Measurements from ENCODE around the gene ANGPT4. TPM values are rescaled to one million over a fixed set of nuclear protein-coding genes. Genes with fewer than 3 reads are reported as not detected.

The ANGPT4 gene
- total and polyA plus RNA-seq, 2 of the 8 experiments (the other 6 are each of a cell fraction or from before 2014, with no cell fraction given): 0.07 to 0.33 TPM

- no peak overlapping the region for H3K56ac ChIP-seq (replicated peaks; ENCODE audit: insufficient read length, low read depth, low read length)
- no peak overlapping the region for H3K14ac ChIP-seq (ENCODE audit: insufficient read length)
- H3K4me2 ChIP-seq (ENCODE audit: insufficient read depth in 1 of 2, low read depth in 2 of 2, low read length in 2 of 2): no peak overlapping the region
- no peak overlapping the region for H4K91ac ChIP-seq (replicated peaks; ENCODE audit: insufficient read length, low read length)
- H3K9me3 ChIP-seq (ENCODE audit: insufficient read depth in 2 of 2, low read depth in 1 of 2, low read length in 1 of 2): no peaks in the 10 kb centered on the region; a peak in 1 of 4 replicates
- no peaks in the 10 kb centered on the region for H3K23me2 ChIP-seq (ENCODE audit: low read depth, low read length)
- no peak for DNase-seq (ENCODE audit: low read depth in 1 of 2, low spot score in 2 of 2)
- H3K79me2 ChIP-seq (ENCODE audit: control insufficient read depth in 1 of 2, insufficient read depth in 2 of 2, low read length in 2 of 2): no peaks in the 10 kb centered on the region
- WGBS, 2 experiments (ENCODE audit: extremely low coverage in 1 of 2, insufficient coverage in 1 of 2, insufficient read length in 1 of 2, insufficient replicate concordance in 2 of 2, low coverage in 1 of 2, low lambda C conversion rate in 2 of 2, missing lambda C conversion rate in 1 of 2): 82% methylated on average over 4 of the region's 4 CpGs; no CpG with 5 or more reads in 1 of the 2 experiments
- no peak overlapping the region for H3K27ac ChIP-seq (ENCODE audit: low read depth, low read length)
- H3K27me3 ChIP-seq (replicated peaks in 1 of 4; ENCODE audit: control insufficient read depth in 3 of 4, extremely low read depth in 1 of 4, insufficient read depth in 3 of 4, low read length in 3 of 4): no peaks in the 10 kb centered on the region
- TF ChIP-seq RXRA (IDR thresholded peaks at IDR 0.05; ENCODE audit: insufficient read depth, low read depth, low read length): no peak
- no peak overlapping the region for H2AFZ ChIP-seq (ENCODE audit: low read length)
- H2BK120ac ChIP-seq (replicated peaks; ENCODE audit: low read depth, low read length): no peak overlapping the region
- H4K5ac ChIP-seq (ENCODE audit: insufficient read length, low read depth, low read length): no peak overlapping the region
- FAIRE-seq: no peak
- 0 out of 2 replicates have a peak overlapping the region, but pooled peaks have one; percentile 8 for H2BK15ac ChIP-seq (ENCODE audit: low read length)
- H2BK12ac ChIP-seq (ENCODE audit: low read depth, low read length): no peak overlapping the region
- H2BK20ac ChIP-seq (ENCODE audit: low read length): no peak overlapping the region
- no peak overlapping the region for H4K8ac ChIP-seq (ENCODE audit: extremely low read depth, insufficient read depth, low read length)
- no peaks in the 10 kb centered on the region for H3K36me3 ChIP-seq (ENCODE audit: control insufficient read depth in 2 of 4, insufficient read depth in 4 of 4, low read length in 3 of 4)
- no peak overlapping the region for H3K4me3 ChIP-seq (ENCODE audit: extremely low read depth in 1 of 4, insufficient read depth in 2 of 4, low read depth in 3 of 4, low read length in 4 of 4)
- H3K18ac ChIP-seq (ENCODE audit: extremely low read depth, low read length): no peak overlapping the region
- no peaks in the 10 kb centered on the region for H3K4me1 ChIP-seq (replicated peaks in 1 of 4; ENCODE audit: control insufficient read depth in 3 of 4, insufficient read depth in 4 of 4, low read length in 3 of 4)
- H2BK5ac ChIP-seq (ENCODE audit: low read depth, low read length): no peak overlapping the region
- no peaks in the 10 kb centered on the region for H3K79me1 ChIP-seq (ENCODE audit: low read depth, low read length)
- no peaks in the 10 kb centered on the region for H4K20me1 ChIP-seq (replicated peaks in 1 of 2; ENCODE audit: control insufficient read depth in 1 of 2, insufficient read depth in 2 of 2, low read length in 2 of 2)
- H3K9ac ChIP-seq (replicated peaks in 1 of 4; ENCODE audit: extremely low read depth in 1 of 4, low read depth in 3 of 4, low read length in 3 of 4): no peak overlapping the region
- H3K23ac ChIP-seq (ENCODE audit: insufficient read length): no peak overlapping the region
- no peak overlapping the region for H3K4ac ChIP-seq (replicated peaks; ENCODE audit: insufficient read length, low read depth, low read length)
- H2AK5ac ChIP-seq (ENCODE audit: low read depth, low read length): no peak overlapping the region
- ChIA-PET CTCF (ENCODE audit: partially characterized antibody) (interaction anchor here (0.6 to 1.8 kb wide), 6 partner anchors 11 to 79 kb away, joined by 3 to 11 read pairs (median 4); no protein-coding TSS in a partner anchor), POLR2A (ENCODE audit: partially characterized antibody) (no interaction called here)
Observed at GRCh38 chr20:922781-923180, 6.6 kb upstream of the ANGPT4 start.
